ENCODE data around the gene CUTA.
"Not testable (repeated sequence)": the region's sequence is repeated elsewhere in the genome, so short reads cannot be mapped to it uniquely, and the experiment has no call there.

Gene CUTA

DNA sequence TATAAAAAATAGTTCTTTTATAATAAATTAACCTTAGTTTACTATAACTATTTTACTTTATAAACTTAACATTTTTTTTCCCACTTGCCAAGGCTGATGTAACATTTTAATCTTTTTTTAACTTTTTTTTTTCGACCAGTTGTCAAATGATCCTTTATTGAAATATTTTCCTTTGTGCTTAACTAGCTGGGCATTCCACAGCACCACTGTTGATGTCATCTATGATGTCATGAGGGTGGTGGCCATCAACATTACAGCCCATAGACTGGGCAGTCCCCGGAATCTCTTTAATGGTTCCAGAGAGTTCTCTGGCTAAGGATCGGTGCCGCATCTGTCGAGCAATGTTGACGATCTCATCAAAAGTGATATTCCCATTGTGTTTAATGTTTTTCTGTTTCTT is 18.0 kb downstream of the CUTA start:
- not testable (repeated sequence) for DNase-seq

DNA sequence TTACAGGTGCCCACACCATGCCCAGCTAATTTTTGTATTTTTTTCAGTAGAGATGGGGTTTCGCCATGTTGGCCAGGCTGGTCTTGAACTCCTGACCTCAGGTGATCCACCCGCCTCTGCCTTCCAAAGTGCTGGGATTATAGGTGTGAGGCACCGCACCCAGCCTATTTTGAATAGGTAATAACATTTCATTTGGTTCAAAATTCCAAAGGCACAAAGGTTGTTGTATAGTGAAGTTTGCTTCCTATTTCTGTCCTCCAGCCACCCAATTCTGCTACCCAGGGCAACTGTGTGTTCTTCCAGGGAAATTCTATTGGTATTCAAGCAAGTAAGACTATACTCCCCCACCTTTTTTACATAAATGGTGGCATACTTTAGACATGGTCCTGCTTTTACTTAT is 19.3 kb downstream of the CUTA start:
- DNase-seq = not testable (repeated sequence)

DNA sequence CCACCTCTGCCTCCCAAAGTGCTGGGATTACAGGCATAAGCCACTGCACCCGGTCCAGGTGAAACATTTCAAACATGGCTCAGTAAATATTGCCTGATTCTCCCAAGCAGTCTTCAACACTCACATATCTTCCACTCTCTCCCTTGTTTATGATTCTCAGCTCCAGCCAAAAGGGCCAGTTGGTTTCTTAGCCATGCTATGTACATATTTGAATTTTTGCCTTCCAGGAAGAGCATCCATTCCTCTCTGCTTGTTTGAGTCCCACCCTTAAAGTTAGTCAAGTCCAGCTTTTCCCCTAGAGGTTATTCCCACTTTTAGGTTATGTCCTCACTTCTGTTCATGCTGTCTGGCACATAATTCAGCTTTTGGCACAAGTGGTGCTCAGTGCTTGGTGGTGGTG is 20.4 kb downstream of the CUTA start:
- DNase-seq = no peak

DNA sequence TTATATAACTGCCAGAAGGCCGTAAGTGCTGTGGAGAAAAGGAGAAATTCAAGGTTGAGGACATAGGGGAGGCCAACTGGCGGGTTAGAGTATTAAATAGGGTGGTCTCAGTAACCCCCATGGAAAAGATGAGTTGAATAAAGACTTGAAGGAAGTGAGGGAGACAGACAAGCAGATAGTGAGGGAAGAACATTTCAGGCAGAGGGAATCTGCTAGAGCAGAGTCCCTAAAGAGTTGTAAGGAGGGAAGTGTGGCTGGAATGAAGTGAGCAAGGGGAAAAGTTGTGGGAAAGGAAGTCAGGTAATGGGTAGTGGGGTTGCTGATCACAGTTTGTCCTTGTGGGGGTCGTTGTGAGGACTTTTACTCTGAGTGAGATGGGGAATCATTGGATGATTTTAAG is 24.9 kb downstream of the CUTA start:
- DNase-seq = no peak

DNA sequence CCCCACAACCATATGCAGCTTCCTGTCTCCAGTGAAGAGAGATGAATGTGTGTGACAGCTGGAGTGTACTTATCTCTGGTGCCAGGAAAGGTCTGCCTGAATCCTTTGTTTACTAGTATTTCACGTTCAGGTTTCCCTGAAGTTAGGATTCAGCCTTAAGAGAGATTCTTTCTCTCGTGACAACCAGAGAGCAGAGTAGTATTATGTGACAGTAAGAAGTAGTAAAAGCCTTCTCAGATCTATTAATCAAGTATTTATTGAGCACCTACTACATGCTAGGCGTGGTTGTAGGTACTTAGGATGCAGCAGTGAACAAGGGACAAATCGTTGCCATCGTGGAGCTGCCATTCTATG is 25.3 kb downstream of the CUTA start:
- no peak for DNase-seq

DNA sequence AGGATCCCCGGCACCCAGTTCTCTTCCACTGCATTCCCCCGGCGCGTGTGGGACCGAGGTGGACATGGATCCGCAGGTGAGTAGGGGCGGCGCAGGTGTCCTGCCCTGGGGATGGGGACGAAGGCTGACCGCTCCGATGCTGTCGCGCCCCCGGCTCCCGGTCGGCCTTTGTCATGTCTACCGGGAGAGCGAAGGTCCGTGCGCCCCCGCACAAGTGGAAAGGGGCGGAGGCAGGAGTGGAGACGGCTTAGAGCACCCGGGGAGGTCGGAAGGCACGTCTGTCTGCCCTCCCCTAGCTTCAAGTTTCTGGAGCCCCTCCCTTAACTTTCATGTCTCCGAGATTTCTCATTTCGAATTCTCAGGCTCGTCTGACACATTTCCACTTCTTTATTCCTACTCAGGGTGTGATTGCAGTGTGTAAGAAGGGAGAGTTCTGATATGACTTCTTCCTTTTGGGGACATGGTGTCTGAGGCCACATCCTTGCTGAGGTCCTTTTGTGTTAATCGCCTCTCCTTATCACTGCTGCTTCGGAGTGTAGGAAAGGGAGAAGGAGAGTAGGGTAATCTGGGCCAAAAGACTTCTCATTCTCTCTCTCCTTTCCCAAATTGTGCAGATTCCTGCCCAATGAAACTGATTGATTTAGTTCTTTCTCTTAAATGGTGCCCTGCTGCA is 25.8 kb downstream of the CUTA start:
- DNase-seq = peak; percentile 21

DNA sequence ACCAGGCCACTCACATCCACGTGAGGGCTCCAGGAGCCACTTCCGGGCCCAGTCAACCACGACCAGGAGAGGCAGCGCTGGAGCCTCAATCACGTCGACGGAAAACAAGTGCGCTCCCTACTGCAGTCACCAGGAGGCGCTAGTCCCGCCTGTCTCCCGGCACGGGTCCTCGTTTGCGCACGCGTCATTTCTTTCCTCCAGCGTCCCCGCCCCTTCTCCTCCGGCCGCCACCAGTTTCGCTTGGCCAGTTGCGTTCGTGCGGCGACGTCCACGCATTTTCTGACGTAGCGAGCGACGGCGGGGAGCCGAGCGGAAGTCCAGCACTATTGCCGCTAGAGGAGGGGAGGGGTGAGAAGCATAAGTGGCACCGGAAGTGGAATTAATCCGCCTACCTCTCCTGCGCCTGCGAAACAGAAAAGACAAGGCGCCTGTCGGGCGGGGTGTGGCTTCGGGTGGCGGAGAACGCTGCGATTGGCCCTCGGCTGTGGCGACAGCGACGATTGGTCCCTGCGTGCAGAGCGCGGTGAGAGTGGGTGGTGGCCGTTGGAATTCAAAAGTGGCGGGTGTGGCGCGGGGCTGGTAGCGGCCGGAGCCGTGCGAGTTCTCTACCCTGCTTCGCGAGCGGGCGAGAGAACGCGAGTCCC is 26.5 kb downstream of the CUTA start, which contains the start of gene KIFC1:
Gene KIFC1, plus strand, starts transcription at position 546 of the 644 bp plus-strand sequence. CDS start 163 bp downstream, outside the sequence.
- peak; percentile 100 for DNase-seq

DNA sequence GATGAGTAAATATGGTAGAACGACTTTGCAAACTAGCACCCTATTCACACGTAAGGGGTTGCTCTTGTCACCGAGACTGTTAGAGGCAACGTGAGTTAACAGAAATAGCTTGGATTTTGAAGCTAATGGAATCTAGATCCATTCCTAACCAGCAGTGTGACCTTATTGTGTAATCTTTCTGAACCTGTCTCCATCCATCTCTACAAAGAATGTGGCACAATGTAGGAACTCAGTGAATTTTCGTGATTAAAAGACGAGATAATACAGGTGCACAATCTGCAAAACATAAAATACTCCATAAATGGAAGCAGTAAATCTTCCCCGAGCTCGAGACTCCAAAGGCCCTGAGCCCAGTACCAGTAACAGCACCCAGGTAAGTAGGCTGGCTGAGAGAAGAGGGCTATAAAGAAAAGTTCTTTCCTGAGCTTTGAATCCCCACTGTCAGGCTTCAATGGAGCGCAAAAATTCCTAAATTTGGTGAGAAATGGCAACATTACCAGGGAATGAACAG is 27.1 kb downstream of the CUTA start:
- no peak for DNase-seq

DNA sequence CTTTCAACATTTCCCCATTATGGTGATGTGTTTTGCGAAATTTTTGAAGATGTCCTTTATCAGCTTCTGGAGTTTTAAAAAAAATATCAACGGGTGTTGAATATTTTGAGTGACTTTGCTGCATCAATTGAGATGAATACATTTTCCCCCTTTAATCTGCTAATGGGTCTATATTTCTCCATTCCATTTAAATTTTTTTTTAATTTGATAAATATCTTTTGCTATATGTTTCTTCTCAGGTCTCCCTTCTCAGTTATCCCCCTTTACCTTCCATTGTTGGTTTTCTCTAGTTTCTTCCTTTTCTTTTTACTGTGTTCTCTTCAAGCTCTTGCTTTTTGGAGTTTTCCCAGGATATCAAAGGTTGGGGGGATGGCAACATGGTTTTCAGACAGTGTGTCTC is 27.7 kb downstream of the CUTA start:
- no peak for DNase-seq

DNA sequence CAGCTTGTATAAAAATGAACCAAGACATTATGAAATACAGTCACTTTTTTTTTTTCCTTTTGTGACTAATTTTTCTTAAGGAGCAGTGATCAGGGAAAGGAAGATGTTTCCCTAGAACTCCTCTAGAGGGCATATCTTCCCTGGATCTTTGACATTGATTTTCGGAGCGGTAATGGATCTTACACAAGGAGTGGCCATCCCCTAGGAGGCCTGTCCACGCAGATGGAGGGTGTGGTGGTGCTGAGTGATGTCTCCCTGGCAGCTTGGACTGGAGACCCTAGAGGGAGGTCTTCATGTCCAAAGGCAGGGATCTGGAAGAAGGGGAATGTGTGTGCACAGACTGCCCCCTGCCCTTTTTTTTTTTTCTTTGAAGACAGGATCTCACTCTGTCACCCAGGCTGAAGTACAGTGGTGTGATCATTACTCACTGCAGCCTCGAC is 33.3 kb downstream of the CUTA start:
- DNase-seq = peak; percentile 75

DNA sequence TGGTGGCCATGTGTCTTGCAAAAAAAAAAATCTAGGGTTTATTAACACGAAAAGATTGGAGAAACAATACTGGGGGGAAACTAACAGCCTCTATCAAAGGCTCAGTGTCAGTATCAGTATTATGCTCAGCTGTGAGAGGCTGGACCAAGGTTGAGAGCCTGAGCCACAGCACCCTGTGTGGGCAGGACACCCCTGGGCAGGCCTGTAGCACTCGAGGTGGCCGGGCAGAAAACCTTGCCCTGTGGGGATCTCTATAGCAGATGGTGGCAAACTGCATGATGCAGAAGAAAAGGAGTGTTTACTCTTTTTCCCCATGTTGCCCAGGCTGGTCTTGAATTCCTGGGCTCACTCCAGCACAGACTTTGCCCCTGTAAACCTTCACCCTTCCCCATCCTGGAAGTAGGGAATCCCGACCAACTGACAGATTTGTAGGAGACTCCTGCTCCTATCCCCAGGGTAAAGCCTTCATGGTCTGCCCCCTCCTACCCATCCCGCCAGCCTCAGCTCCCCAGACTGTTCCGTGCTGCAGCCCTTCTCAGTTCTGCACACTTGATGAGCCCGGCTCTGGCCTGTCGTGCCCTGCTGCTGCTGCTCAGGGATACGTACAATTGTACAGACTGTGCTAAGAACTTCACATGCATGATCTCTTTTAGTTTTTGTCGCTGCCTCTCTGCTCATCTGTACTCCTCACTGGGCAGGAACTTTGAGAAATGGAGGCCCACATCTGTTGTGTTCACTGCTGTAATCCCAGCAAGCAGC is 34.3 kb downstream of the CUTA start:
- no peak for DNase-seq

DNA sequence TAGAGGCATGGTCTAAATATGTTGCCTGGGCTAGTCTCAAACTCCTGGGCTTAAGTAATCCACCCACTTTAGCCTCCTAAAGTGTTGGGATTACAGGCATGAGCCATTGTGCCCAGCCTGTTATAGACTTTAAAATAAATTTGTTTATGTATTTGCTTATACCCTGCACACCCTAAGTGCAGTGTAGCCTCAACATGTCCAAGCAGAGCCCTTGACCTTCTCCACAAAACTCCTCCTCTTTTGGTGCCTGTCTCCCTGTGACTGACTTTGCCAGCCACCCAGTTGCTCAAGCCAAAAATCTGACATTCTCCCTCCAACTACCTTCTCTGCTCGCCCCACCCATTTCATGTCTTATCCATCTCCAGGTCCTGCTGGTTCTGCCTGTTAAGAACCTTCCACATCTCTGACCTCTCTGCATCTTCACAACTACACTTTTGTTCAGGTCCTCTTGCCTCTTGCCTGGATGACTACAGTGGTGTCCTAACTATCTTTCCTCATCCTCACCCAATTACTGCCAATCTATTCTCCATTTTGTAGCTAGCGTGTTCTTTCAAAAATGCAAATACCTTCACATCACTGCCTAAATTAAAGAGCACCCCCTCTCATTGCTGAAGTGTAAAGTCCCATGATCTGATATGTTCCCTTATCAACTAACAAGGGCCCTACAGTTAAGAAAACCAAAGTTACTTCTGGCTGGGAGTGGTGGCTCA is 37.5 kb downstream of the CUTA start:
- DNase-seq = no peak

DNA sequence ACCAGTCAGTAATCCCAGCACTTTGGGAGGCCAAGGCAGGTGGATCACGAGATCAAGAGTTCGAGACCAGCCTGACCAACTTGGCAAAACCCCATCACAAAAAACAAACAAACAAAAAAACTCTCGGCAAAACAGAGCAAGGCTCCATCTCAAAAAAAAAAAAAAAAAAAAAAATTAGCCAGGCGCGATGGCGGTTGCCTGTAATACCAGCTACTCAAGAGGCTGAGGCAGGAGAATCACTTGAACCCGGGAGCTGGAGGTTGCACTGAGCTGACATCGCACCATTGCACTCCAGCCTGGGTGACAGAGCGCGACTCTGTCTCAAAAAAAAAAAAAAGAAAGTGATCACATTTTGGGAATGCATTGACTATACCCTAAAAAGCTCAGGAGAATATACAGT is 38.7 kb downstream of the CUTA start:
- DNase-seq = not testable (repeated sequence)

DNA sequence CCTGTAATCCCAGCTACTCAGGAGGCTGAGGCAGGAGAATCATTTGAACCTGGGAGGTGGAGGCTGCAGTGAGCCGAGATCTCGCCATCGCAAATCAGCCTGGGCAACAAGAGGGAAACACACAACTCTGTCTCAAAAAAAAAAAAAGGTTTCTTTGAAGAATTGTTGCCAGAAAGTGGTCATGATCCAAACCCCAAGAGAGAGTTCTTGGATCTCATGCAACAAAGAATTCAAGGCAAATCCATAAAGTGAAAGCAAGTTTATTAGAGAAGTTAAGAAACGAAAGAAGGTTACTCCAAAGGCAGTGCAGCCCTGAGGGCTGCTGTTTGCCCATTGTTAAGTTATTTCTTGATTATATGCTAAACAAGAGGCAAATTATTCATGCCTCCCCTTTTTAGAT is 40.7 kb downstream of the CUTA start:
- DNase-seq = no peak

DNA sequence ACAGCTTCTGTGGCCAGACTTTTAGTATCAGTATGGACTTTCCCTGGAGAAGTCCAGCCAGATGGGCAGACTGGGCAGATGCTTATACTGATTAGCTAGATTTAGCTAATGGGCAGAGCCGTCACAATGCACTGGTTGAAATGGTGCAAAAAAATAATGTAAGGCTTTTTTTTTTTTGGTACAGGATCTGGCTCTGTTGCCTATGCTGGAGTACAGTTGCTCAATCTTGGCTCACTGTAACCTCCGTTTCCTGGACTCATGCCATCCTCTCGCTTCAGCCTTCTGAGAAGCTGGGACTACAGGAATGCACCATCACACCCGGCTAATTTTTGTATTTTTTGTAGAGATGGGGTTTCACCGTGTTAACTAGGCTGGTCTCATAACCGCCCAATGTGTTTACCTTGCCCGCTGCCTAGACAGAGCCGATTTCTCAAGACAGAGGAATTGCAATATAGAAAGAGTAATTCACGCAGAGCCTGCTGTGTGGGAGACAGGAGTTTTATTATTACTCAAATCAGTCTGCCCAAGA is 42.7 kb downstream of the CUTA start:
- peak; percentile 83 for DNase-seq

DNA sequence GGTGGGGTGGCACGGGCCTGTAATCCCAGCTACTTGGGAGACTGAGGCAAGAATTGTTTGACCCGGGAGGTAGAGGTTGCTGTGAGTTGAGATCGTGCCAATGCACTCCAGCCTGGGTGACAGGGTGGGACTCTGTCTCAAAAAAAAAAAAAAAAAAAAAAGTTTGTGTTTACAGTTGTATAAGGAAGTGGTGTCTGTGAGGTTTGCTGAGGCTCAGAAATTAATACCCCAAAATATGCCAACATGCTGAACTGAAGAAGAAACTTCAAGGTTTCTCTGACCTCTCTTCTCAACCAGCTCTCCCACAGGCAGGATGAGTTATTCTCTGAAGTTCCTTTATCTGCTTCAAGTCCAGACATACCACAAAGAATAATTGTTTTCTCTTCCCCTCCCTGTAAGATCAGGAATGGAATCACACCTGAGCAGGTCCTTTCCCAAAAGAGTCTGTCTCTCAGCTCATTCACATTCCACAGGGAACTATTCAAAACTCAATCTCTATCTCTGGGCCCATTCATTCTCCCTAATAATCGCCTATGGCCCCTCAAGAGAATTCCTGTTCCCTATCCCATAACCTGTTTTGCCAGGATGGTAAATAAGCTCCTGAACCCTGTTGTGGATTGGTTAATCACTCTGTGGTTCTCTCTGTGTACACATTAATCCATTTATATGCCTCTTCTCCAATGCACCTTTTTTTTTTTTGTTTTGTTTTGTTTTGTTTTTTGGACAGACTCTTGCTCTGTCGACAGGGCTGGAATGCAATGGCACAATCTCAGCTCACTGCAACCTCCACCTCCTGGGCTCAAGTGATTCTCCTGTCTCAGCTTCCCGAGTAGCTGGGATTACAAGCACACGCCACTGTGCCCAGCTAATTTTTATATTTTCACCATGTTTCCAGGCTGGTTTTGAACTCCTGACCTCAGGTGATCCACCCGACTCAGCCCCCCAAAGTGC is 43.7 kb downstream of the CUTA start:
- DNase-seq = no peak

DNA sequence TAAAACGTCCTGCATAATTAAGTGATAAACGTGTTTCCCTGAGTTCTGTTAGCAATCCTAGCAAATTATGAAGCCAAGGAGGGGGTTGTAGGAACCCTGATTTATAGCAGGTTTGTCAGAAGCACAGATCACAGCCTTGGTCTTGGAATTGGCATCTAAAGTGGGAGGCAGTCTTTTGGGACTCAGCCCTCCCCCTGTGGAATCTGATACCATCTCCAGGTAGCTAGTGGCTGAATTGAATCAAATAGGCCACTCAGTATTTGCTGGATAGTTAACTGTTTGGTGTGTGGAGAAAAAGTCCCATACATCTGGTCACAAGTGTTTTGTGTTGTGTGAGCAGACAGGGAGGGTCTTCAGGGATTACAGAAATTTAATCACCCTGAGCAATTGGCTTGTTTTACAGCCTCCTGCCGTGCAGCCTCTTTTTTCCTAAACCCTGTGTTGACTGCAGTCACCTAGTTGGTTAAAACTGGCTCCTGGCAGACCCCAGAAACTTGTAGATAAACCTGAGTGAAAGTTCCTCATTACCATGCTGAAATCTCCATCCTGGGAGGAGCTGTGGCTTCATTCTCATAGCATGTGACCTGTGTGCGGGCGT is 45.3 kb downstream of the CUTA start:
- DNase-seq = no peak

DNA sequence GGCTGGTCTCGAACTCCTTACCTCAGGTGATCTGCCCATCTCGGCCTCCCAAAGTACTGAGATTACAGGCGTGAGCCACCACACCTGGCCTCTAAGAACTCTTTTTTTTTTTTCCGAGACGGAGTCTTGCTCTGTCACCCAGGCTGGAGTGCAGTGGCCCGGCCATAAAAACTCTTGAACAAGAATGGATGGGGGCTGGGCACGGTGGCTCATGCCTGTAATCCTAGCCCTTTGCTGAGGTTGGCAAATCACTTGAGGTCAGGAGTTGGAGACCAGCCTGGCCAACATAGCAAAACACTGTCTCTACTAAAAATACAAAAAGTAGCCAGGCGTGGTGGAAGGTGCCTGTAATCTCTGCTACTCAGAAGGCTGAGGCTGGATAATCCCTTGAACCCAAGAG is 46.0 kb downstream of the CUTA start:
- not testable (repeated sequence) for DNase-seq

DNA sequence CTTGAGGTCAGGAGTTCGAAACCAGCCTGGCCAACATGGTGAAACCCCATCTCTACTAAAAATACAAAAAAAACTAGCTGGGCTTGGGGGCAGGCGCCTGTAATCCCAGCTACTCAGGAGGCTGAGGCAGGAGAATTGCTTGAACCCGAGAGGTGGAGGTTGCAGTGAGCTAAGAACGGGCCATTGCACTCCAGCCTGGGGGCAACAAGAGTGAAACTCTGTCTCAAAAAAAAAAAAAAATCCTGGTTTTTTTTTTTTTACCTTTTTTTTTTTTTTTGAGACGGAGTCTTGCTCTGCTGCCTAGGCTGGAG is 50.2 kb downstream of the CUTA start:
- DNase-seq = not testable (repeated sequence)

DNA sequence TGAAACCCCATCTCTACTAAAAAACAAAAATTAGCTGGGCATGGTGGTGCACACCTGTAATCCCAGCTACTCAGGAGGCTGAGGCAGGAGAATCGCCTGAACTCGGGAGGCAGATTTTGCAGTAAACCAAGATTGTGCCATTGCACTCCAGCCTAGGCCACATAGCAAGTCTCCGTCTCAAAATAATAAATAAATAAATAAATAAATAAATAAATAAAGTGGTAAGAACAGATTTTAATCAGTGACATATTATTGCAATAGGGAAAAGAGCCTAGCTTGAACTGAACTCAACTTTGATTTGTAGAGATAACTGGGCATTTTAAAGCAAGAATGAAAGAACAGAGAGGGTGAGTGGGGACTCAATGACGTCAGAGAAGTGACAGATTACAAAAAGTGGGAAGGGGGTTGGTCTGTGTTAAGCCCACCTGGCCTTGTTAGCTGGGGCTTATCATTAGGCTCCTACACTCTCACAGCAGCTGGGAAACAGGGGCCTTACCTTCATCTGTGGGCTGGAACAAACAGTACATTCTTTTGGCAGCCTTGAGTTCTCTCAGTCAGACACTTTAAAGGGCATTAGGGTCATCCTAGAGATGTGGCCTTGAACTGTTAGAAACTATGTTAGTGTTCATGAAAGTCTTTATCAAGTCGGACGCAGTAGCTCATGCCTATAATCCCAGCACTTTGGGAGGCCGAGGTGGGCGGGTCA is 50.7 kb downstream of the CUTA start:
- DNase-seq = no peak
